Caco-2 (cell line): Measurements from ENCODE around the gene BRICD5. TPM values are rescaled to one million over a fixed set of nuclear protein-coding genes. Genes with fewer than 3 reads are reported as not detected.
"Not testable (repeated sequence)": the region's sequence is repeated elsewhere in the genome, so short reads cannot be mapped to it uniquely, and the experiment has no call there.

Experiments
- BruUV-seq: library from RNA; stranded (reverse); fragments of 400-500 nt; replicated peaks from 2 replicates; lab custom pipeline; 2021; lab: Mats Ljungman, UMichigan
- CTCF ChIA-PET: fragments of 300-600 bp; sonication (Branson Sonifier 250); formaldehyde crosslinking; loops from one replicate; lab custom pipeline; 2022; ENCODE audit warnings: antibody characterized with exemption; lab: Charles Lee
- POLR2A ChIA-PET: fragments of 300-600 bp; sonication (Branson Sonifier 250); formaldehyde crosslinking; loops from one replicate; lab custom pipeline; 2022; ENCODE audit warnings: antibody characterized with exemption; lab: Charles Lee
- DNase-seq, 2 experiments: peaks; one replicate each; pipeline versions ENCODE4 v3.0.0 to v3.0.0-alpha.2; 2020 to 2022
- H3K27me3 ChIP-seq: replicated peaks from 2 replicates; pipeline ENCODE4 v1.6.0; 2011; ENCODE audit warnings: low read length; ENCODE audit not compliant: control insufficient read depth, insufficient read depth
- H3K36me3 ChIP-seq: 2 replicates; pipeline ENCODE4 v1.5.1; 2011; ENCODE audit warnings: low read length; ENCODE audit not compliant: control insufficient read depth, insufficient read depth
- H3K4me1 ChIP-seq: fragments of 250-450 bp; sonication (Bioruptor Pico); 2 replicates; pipeline ENCODE4 v1.5.1; 2020; ENCODE audit warnings: mild to moderate bottlenecking
- H3K4me3 ChIP-seq: 2 replicates; pipeline ENCODE4 v1.5.1; 2011; ENCODE audit warnings: low read depth, mild to moderate bottlenecking, control low read depth, low read length
- H3K9me3 ChIP-seq: fragments of 250-450 bp; sonication (Bioruptor Pico); 2 replicates; pipeline ENCODE4 v1.5.1; 2020; ENCODE audit warnings: mild to moderate bottlenecking, moderate library complexity
- H3K27ac Mint-ChIP-seq: one replicate; pipeline ENCODE4 v1.8.0; 2022; ENCODE audit warnings: mixed read lengths; ENCODE audit not compliant: unreplicated experiment
- H3K27me3 Mint-ChIP-seq: one replicate; pipeline ENCODE4 v1.8.0; 2022; ENCODE audit warnings: mixed read lengths; ENCODE audit not compliant: insufficient read depth, unreplicated experiment
- H3K36me3 Mint-ChIP-seq: one replicate; pipeline ENCODE4 v1.8.0; 2022; ENCODE audit warnings: mild to moderate bottlenecking, mixed read lengths; ENCODE audit not compliant: insufficient read depth, unreplicated experiment
- H3K4me1 Mint-ChIP-seq: one replicate; pipeline ENCODE4 v1.8.0; 2022; ENCODE audit warnings: low read depth, mixed read lengths; ENCODE audit not compliant: unreplicated experiment
- H3K4me3 Mint-ChIP-seq: one replicate; pipeline ENCODE4 v1.8.0; 2022; ENCODE audit warnings: mild to moderate bottlenecking, moderate library complexity, mixed read lengths; ENCODE audit not compliant: unreplicated experiment
- H3K9me3 Mint-ChIP-seq: one replicate; pipeline ENCODE4 v1.8.0; 2022; ENCODE audit warnings: mixed read lengths; ENCODE audit not compliant: unreplicated experiment
- intact Hi-C: fragments of 100-400 bp; cut with micrococcal nuclease; formaldehyde crosslinking; loops from one replicate; pipeline ENCODE4 v1.10.0; 2022; ENCODE audit not compliant: unreplicated experiment
- total RNA-seq: library from RNA; stranded (reverse); gene quantifications from 2 replicates; pipeline ENCODE4 v1.2.3, GENCODE V29; 2022
- TF ChIP-seq, protein P1 (sequence below), 2 experiments: fragments of 200-600 bp in 1 of 2; IDR thresholded peaks; 1 replicate in 1 of 2; 2 replicates in 1 of 2; pipeline versions ENCODE4 v1.5.1 to v1.8.0; 2011 to 2022; ENCODE audit warnings: antibody characterized with exemption in 1 of 2, control low read depth in 1 of 2, inconsistent platforms in 1 of 2, low read depth in 1 of 2, low read length in 1 of 2, mild to moderate bottlenecking in 1 of 2, moderate library complexity in 1 of 2; ENCODE audit not compliant: insufficient read depth in 1 of 2, severe bottlenecking in 1 of 2, unreplicated experiment in 1 of 2

Gene BRICD5
- total RNA-seq, 1 experiment from 2014 or later: 10.0 TPM

DNA sequence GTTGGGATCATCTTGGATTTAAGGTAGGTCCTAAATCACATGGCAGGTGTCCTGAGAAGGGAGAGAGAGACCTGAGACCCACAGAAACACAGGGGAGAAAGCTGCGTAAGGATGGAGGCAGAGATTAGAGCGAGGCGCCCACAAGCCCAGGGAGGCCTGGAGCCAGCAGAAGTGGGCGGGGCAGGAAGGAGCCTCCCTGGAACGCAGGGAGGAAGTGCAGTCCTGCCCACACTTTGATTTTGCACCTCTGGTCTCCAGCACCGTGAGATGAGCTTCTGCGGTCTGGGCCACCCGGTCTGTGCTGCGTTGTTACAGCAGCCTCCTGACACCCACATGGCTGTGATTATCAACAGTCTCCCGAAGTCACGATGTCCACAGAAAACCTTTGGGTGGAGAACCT lies 31.9 kb upstream of the BRICD5 start:
- H3K9me3 ChIP-seq: no peaks in the 10 kb centered on the region
- H3K4me1 Mint-ChIP-seq: no peaks in the 10 kb centered on the region
- no peaks in the 10 kb centered on the region for H3K9me3 Mint-ChIP-seq
- ChIA-PET POLR2A (no interaction called here), CTCF (no interaction called here)
- TF ChIP-seq, protein P1, sequence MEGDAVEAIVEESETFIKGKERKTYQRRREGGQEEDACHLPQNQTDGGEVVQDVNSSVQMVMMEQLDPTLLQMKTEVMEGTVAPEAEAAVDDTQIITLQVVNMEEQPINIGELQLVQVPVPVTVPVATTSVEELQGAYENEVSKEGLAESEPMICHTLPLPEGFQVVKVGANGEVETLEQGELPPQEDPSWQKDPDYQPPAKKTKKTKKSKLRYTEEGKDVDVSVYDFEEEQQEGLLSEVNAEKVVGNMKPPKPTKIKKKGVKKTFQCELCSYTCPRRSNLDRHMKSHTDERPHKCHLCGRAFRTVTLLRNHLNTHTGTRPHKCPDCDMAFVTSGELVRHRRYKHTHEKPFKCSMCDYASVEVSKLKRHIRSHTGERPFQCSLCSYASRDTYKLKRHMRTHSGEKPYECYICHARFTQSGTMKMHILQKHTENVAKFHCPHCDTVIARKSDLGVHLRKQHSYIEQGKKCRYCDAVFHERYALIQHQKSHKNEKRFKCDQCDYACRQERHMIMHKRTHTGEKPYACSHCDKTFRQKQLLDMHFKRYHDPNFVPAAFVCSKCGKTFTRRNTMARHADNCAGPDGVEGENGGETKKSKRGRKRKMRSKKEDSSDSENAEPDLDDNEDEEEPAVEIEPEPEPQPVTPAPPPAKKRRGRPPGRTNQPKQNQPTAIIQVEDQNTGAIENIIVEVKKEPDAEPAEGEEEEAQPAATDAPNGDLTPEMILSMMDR (IDR thresholded peaks at IDR 0.05; ENCODE audit: insufficient read depth in 1 of 2, low read depth in 1 of 2, low read length in 1 of 2, severe bottlenecking in 1 of 2, unreplicated experiment in 1 of 2): no peak
- no peak overlapping the region for H3K27ac Mint-ChIP-seq
- no peaks in the 10 kb centered on the region for H3K27me3 Mint-ChIP-seq
- H3K36me3 Mint-ChIP-seq: peaks cover 64% of the 10 kb centered on the region
- BruUV-seq: no TSS peak
- no peak for DNase-seq
- no peaks in the 10 kb centered on the region for H3K27me3 ChIP-seq
- H3K4me3 ChIP-seq: no peak overlapping the region
- intact Hi-C loops: no loop called here
- no peaks in the 10 kb centered on the region for H3K4me1 ChIP-seq
- H3K36me3 ChIP-seq: no peaks in the 10 kb centered on the region; the same call in none of the 2 replicates
- no peak overlapping the region for H3K4me3 Mint-ChIP-seq

DNA sequence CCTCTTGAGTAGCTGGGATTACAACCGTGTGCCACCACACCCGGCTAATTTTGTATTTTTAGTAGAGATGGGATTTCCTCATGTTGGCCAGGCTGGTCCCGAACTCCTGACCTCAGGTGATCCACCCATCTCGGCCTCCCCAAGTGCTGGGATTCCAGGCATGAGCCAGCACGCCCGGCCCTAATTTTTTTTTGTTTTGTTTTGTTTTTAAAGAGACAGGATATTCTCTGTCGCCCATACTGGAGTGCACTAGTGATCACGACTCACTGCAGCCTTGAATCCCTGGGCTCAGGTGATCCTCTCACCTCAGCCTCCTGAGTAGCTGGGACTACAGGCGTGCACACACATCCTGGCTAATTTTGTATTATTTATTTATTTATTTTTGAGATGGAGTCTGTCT lies 29.7 kb upstream of the BRICD5 start:
- H3K9me3 ChIP-seq, H3K4me1 ChIP-seq, H3K4me3 Mint-ChIP-seq, CTCF ChIA-PET, H3K4me1 Mint-ChIP-seq, BruUV-seq, DNase-seq, H3K4me3 ChIP-seq, H3K27me3 Mint-ChIP-seq, H3K36me3 ChIP-seq, H3K9me3 Mint-ChIP-seq, H3K27me3 ChIP-seq, POLR2A ChIA-PET, H3K27ac Mint-ChIP-seq, intact Hi-C loops: not testable (repeated sequence)
- peaks cover 71% of the 10 kb centered on the region for H3K36me3 Mint-ChIP-seq

DNA sequence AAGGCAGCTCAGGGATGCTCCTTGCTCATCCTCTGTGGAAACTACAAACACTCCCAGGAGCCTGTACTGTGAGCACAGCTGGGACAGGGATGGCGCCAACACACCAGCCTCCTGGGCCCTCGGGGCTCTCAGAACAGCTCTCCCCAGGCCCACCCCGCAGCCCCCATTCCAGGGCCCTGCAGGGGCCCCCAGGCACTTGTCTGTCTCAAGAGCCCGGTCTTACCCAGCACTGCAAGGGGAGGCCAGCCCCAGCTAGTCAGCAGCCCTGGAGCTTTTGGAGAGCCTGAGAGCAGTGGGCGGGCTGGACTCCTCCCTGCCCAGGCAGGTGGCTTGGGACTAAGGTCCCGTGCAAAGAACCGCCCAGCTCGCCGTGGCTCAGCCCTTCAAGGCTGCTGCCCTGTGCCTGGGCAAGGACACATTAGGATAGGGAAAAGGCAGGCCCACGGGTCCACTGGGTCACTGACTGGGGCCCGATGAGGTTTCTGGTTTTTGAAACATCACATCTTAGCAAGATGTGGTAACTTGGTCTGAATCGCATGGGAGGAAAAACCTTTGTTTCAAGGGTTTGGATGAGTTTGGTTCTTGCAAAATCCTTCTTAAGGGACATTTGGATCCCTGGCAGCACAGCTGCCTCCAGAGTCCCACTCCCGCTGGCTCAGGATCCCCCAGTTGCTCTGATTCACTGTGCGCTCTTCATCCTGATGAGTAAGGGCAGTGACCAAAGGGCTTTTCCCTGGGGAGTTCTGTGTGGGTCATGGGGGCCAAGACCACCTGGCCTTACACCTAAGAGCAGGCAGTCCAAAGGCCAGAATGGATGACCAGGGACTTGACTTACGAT lies 28.4 kb upstream of the BRICD5 start:
- H3K27me3 ChIP-seq: no peaks in the 10 kb centered on the region
- Mint-ChIP-seq H3K27ac (no peak overlapping the region), H3K4me1 (no peaks in the 10 kb centered on the region), H3K36me3 (peaks cover 69% of the 10 kb centered on the region), H3K27me3 (no peaks in the 10 kb centered on the region), H3K4me3 (no peak overlapping the region), H3K9me3 (no peaks in the 10 kb centered on the region)
- intact Hi-C loops: no loop called here
- CTCF ChIA-PET: interaction anchor here (0.9 to 1.0 kb wide), 2 partner anchors 13 to 44 kb away, joined by 3 read pairs; no protein-coding TSS in a partner anchor
- no peak overlapping the region for H3K4me3 ChIP-seq
- TF ChIP-seq, protein P1 (IDR thresholded peaks at IDR 0.05; ENCODE audit: insufficient read depth in 1 of 2, low read depth in 1 of 2, low read length in 1 of 2, severe bottlenecking in 1 of 2, unreplicated experiment in 1 of 2): no peak
- BruUV-seq: no TSS peak
- POLR2A ChIA-PET: interaction anchor here (0.8 kb wide), 1 partner anchor 25 kb away, joined by 3 read pairs; the partner anchor contains the start of gene PGP
- no peaks in the 10 kb centered on the region; the same call in 1 of the 2 replicates for H3K36me3 ChIP-seq
- H3K4me1 ChIP-seq: peaks cover 8% of the 10 kb centered on the region; the same call in 1 of the 2 replicates
- no peaks in the 10 kb centered on the region for H3K9me3 ChIP-seq
- DNase-seq: peak in 1 of 2 experiments; percentile 32
